ENCODE data around the gene PLAC8. TPM values are rescaled to one million over a fixed set of nuclear protein-coding genes. Genes with fewer than 3 reads are reported as not detected.

Gene PLAC8
- total and polyA plus RNA-seq, 2 of the 4 experiments (the other 2 are of a cell fraction), result not detected

GRCh38 chr4:83040269-83040668 is 74.3 kb downstream of the PLAC8 start:
- CTCF ChIA-PET, result interaction anchor here (0.7 to 0.9 kb wide), 2 partner anchors 13 to 244 kb away, joined by 3 to 4 read pairs; no protein-coding TSS in a partner anchor
- Histone ChIP-seq H2AFZ (replicated peaks; ENCODE audit: low read length, poor library complexity) (no peak overlapping the region), H3K23ac (ENCODE audit: low read depth, low read length) (no peak overlapping the region), H3K56ac (ENCODE audit: extremely low read depth, insufficient read depth, low read length) (no peak overlapping the region), H3K27me3 (ENCODE audit: control insufficient read depth, insufficient read depth, low read length) (no peaks in the 10 kb centered on the region), H3K18ac (ENCODE audit: low read depth, low read length) (no peak overlapping the region), H3K9ac (ENCODE audit: low read depth, low read length) (no peak overlapping the region), H2BK15ac (ENCODE audit: low read depth, low read length) (no peak overlapping the region), H3K9me3 (ENCODE audit: control insufficient read depth, insufficient read depth, low read length) (no peaks in the 10 kb centered on the region), H2AK5ac (ENCODE audit: low read depth, low read length) (no peak overlapping the region), H3K4me1 (ENCODE audit: control insufficient read depth, insufficient read depth, low read length) (peaks cover 5% of the 10 kb centered on the region), H3K4me2 (ENCODE audit: low read depth, low read length) (no peak overlapping the region), H3K9me1 (ENCODE audit: insufficient read depth, low read length) (peaks cover 8% of the 10 kb centered on the region; the same call in 1 of the 2 replicates), H3K27ac (ENCODE audit: insufficient read depth, low read length) (no peak overlapping the region), H2BK5ac (ENCODE audit: low read depth, low read length, poor library complexity, severe bottlenecking) (no peak overlapping the region), H2BK20ac (ENCODE audit: low read depth, low read length) (no peak overlapping the region), H4K91ac (ENCODE audit: insufficient read depth, low read depth, low read length) (no peak overlapping the region), H3K14ac (replicated peaks; ENCODE audit: low read depth, low read length) (no peak overlapping the region), H3K79me1 (ENCODE audit: low read depth in 1 of 2, low read length in 2 of 2) (peaks cover 18 to 53% of the 10 kb centered on the region in 2 experiments), H3K36me3 (ENCODE audit: control insufficient read depth, insufficient read depth, low read length) (no peaks in the 10 kb centered on the region), H4K5ac (ENCODE audit: low read depth, low read length) (no peak overlapping the region), H3K4me3 (ENCODE audit: insufficient read depth, low read depth, low read length) (no peak overlapping the region), H4K20me1 (ENCODE audit: insufficient read depth, low read length) (no peaks in the 10 kb centered on the region), H3K4ac (ENCODE audit: low read depth, low read length) (no peak overlapping the region), H2AK9ac (replicated peaks; ENCODE audit: low read depth, low read length, poor library complexity) (no peak overlapping the region), H2BK120ac (ENCODE audit: low read depth, low read length) (no peak overlapping the region), H4K8ac (ENCODE audit: low read depth in 2 of 2, low read length in 2 of 2) (no peak overlapping the region)
- no peak for DNase-seq
- dilution Hi-C loops (cut with HindIII; ENCODE audit: low sequenced_read_pairs, unreplicated experiment) (no loop called here), intact Hi-C loops (cut with micrococcal nuclease) (no loop called here), in situ Hi-C loops (cut with MboI; ENCODE audit: low sequenced_read_pairs) (loop anchor here (25.0 kb wide), 1 partner anchor 603 kb away; the partner anchor contains the start of genes ENOPH1 and HNRNPDL)
- WGBS, 2 experiments (ENCODE audit: extremely low coverage in 2 of 2, insufficient read length in 1 of 2), result no CpG with 5 or more reads among the region's 3 CpGs
- no TSS peak for BruUV-seq (replicated peaks)
- POLR2A ChIA-PET (ENCODE audit: unreplicated experiment), result no interaction called here
- no peak for TF ChIP-seq CHD1 (IDR thresholded peaks at IDR 0.05; ENCODE audit: low read depth, low read length)
- no peak for TF ChIP-seq NFE2L2 (IDR thresholded peaks at IDR 0.05; ENCODE audit: low read depth, low read length)
- TF ChIP-seq MAZ (IDR thresholded peaks at IDR 0.05; ENCODE audit: borderline replicate concordance, low read depth, low read length), result no peak
- TF ChIP-seq RAD21 (IDR thresholded peaks at IDR 0.05; ENCODE audit: low read length), result no peak
- TF ChIP-seq CEBPB (IDR thresholded peaks at IDR 0.05; ENCODE audit: low read depth, low read length), result no peak
- no peak for TF ChIP-seq POLR2A (IDR thresholded peaks at IDR 0.05; ENCODE audit: low read depth, low read length)
- no peak for TF ChIP-seq ELK1 (IDR thresholded peaks at IDR 0.05; ENCODE audit: borderline replicate concordance, low read depth, low read length)
- TF ChIP-seq SMC3 (IDR thresholded peaks at IDR 0.05; ENCODE audit: low read depth, low read length), result no peak
- TF ChIP-seq BHLHE40 (IDR thresholded peaks at IDR 0.05; ENCODE audit: low read depth, low read length), result no peak
- no peak for ATAC-seq (ENCODE audit: low read depth)

Other genes starting within 250 kb of the PLAC8 start
- gene SEC31A, start 223.6 kb downstream of the PLAC8 start, total RNA-seq (2012; rRNA removed), result 366 and 369 TPM in 2 replicates
- gene SEC31A, start 223.6 kb downstream of the PLAC8 start, polyA plus RNA-seq (2012; rRNA removed), result 275 and 278 TPM in 2 replicates
- gene THAP9, start 214.0 kb downstream of the PLAC8 start, total RNA-seq (2012; rRNA removed), result 2.9 and 4.2 TPM in 2 replicates
- 0.86 and 0.98 TPM in 2 replicates for gene THAP9, start 214.0 kb downstream of the PLAC8 start, polyA plus RNA-seq (2012; rRNA removed)
- 23.9 and 26.9 TPM in 2 replicates for gene LIN54, start 103.9 kb downstream of the PLAC8 start, total RNA-seq (2012; rRNA removed)
- 5.3 and 5.4 TPM in 2 replicates for gene LIN54, start 103.9 kb downstream of the PLAC8 start, polyA plus RNA-seq (2012; rRNA removed)
- gene COPS4, start 79.5 kb downstream of the PLAC8 start, total RNA-seq (2012; rRNA removed), result 107 and 115 TPM in 2 replicates
- gene COPS4, start 79.5 kb downstream of the PLAC8 start, polyA plus RNA-seq (2012; rRNA removed), result 40.1 and 42.7 TPM in 2 replicates
- 7.3 and 8.9 TPM in 2 replicates for gene COQ2, start 170.1 kb upstream of the PLAC8 start, total RNA-seq (2012; rRNA removed)
- 7.4 and 7.9 TPM in 2 replicates for gene COQ2, start 170.1 kb upstream of the PLAC8 start, polyA plus RNA-seq (2012; rRNA removed)
- gene HPSE, start 220.1 kb upstream of the PLAC8 start, total RNA-seq (2012; rRNA removed), result under 0.01 and 0.28 TPM in 2 replicates
- 0.09 TPM in 2 replicates for gene HPSE, start 220.1 kb upstream of the PLAC8 start, polyA plus RNA-seq (2012; rRNA removed)

Data from IMR-90 (cell line).